GM12873 (cell line): ENCODE results near the gene TTC17.

Experiments
- CTCF ChIP-seq: IDR thresholded peaks from 2 replicates; pipeline ENCODE4 v1.5.1; 2012; ENCODE audit warnings: low read depth, mild to moderate bottlenecking, moderate library complexity, low read length, control low read depth; ENCODE audit not compliant: insufficient read depth; ENCODE audit errors: missing control alignments

Gene TTC17

GRCh38 chr11:43404406-43404805 is 45.7 kb downstream of the TTC17 start:
- TF ChIP-seq CTCF, result no peak

DNA sequence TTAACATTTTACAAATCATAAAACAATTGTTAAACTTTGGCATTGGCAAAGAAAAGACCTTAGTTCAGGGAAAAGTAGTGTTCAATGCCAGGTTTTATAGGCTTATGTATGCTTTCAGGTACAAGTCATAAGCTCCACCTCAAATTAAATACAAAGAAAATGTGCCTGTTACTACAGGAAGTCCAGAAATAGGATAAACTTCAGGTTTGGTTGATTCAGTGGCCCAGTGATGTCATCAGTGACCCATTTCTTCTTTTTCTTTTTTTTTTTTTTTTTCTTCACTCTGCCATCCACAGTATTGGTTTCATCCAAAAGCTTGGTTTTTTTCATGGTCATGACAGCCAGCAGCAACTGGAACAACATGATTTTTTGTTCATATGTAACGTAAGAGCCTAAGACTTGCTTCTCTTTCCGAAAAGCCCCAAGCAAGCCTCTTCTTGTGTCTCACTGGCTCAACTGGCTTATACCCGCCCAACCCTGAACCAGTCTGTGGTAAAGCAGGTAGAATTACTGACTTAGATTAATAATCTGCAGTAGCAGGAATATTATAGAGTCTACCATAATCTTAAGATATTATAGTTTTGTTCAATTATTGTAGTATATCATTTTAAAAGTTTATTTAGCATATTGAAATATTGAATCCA is 46.2 kb downstream of the TTC17 start:
- no peak for TF ChIP-seq CTCF

DNA sequence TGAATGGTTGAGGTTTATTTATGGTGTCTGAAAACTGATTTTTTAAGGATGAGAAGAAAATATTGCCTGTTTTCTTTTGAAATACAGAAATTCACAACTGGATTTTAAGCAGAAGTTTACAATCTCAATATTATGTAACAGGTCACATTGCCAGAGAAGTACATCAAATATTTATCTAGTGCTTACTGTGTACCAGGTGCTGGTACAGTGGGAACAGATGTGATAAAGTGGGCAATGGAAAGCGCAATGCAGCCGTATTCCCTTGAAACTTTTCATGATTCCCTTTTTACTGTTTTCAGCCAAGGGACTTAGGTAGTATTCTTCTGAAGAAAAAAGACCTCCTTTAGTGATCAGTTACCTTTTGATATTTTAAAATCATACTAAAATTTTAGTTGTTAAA is 49.6 kb downstream of the TTC17 start:
- TF ChIP-seq CTCF, result no peak

- no peak for TF ChIP-seq CTCF
Observed at GRCh38 chr11:43410394-43410793, 51.7 kb downstream of the TTC17 start.

DNA sequence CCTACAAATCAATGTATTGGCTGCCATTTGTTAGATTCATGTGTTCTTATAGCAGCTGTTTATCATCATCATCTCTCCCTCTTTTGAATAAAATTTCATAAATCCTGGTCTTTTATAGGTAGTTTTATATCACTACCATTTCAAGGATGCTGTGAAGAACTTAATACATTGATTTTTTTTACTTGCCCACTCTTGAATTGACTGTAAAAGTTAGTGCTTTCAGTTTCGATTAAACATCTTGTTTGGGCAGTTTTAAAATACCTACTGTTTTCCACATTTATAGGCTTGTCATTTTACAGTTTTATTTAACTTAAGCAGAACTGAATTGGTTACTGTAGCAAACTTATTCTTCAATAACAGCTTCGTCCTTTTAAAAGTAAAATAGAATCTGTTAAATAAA is 59.5 kb downstream of the TTC17 start:
- no peak for TF ChIP-seq CTCF

- peak; percentile 59 for TF ChIP-seq CTCF
Observed at GRCh38 chr11:43419460-43419859, 60.7 kb downstream of the TTC17 start.

DNA sequence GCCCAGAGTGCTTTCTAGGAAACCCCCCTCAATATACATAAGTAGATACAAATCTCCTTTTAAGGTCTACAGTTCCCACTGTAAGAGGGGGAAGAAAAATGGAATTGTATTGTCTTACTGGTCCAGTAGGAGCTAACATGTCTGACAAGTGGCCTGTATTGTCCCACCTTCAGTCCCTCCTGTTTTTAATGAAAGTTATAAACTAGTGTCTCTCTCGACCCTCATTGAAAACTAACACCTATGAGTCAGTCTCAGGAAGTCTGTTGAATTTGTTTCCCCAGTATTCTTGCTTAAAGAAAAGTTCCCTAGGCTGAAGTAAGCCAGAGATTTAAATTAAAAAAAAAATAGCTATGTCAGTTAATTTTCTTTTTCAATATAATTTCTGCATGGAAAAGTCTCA is 69.3 kb downstream of the TTC17 start:
- no peak for TF ChIP-seq CTCF
